ENCODE data around the gene ESD. TPM values are rescaled to one million over a fixed set of nuclear protein-coding genes. Genes with fewer than 3 reads are reported as not detected.

Gene ESD
- total RNA-seq, 6 experiments from 2014 or later, result 69.8 to 90.6 (median 85.4) TPM

GRCh38 chr13:46738055-46738454 lies 58.9 kb downstream of the ESD start:
- WGBS (ENCODE audit: insufficient coverage, low coverage, low lambda C conversion rate, missing lambda C conversion rate), result 93% methylated on average over 2 of the region's 2 CpGs
- no peaks in the 10 kb centered on the region for H3K27me3 ChIP-seq
- no peak overlapping the region for H3K27ac ChIP-seq
- H3K36me3 ChIP-seq, result peaks cover 0 to 29% (median 2%) of the 10 kb centered on the region in 4 donors
- intact Hi-C loops (cut with DNase I), result no loop called here
- DNase-seq (no peak), ATAC-seq (no peak)
- no peak for TF ChIP-seq POLR2A (IDR thresholded peaks at IDR 0.05)
- no peak for TF ChIP-seq CTCF (IDR thresholded peaks at IDR 0.05)
- H3K9me3 ChIP-seq, result no peaks in the 10 kb centered on the region
- H3K4me3 ChIP-seq, result no peak overlapping the region
- no peaks in the 10 kb centered on the region for H3K4me1 ChIP-seq

GRCh38 chr13:46736541-46737310 lies 60.2 kb downstream of the ESD start:
- intact Hi-C loops (cut with DNase I), result no loop called here
- H3K4me1 ChIP-seq, result no peaks in the 10 kb centered on the region
- no peak overlapping the region for H3K27ac ChIP-seq
- ATAC-seq, result no peak
- no peaks in the 10 kb centered on the region for H3K27me3 ChIP-seq
- H3K9me3 ChIP-seq, result no peaks in the 10 kb centered on the region
- no peak for TF ChIP-seq POLR2A (IDR thresholded peaks at IDR 0.05)
- DNase-seq, result no peak
- no peak overlapping the region for H3K4me3 ChIP-seq
- peaks cover 0 to 38% (median 6%) of the 10 kb centered on the region in 4 donors for H3K36me3 ChIP-seq
- WGBS (ENCODE audit: insufficient coverage, low coverage, low lambda C conversion rate, missing lambda C conversion rate), result 84% methylated on average over 2 of the region's 2 CpGs

GRCh38 chr13:46735425-46735824 lies 61.5 kb downstream of the ESD start:
- H3K27me3 ChIP-seq, result no peaks in the 10 kb centered on the region
- H3K4me1 ChIP-seq, result no peaks in the 10 kb centered on the region
- no peak overlapping the region for H3K27ac ChIP-seq
- H3K4me3 ChIP-seq, result no peak overlapping the region
- ATAC-seq (no peak), DNase-seq (no peak)
- intact Hi-C loops (cut with DNase I), result no loop called here
- 67% methylated on average over 3 of the region's 3 CpGs for WGBS (ENCODE audit: insufficient coverage, low coverage, low lambda C conversion rate, missing lambda C conversion rate)
- no peaks in the 10 kb centered on the region for H3K9me3 ChIP-seq
- no peak for TF ChIP-seq CTCF (IDR thresholded peaks at IDR 0.05)
- peaks cover 0 to 37% (median 6%) of the 10 kb centered on the region in 4 donors for H3K36me3 ChIP-seq

- Histone ChIP-seq H3K36me3 (peaks cover 0 to 48% (median 6%) of the 10 kb centered on the region in 4 donors), H3K9me3 (no peaks in the 10 kb centered on the region), H3K4me1 (no peaks in the 10 kb centered on the region), H3K4me3 (no peak overlapping the region), H3K27ac (no peak overlapping the region), H3K27me3 (no peaks in the 10 kb centered on the region)
- intact Hi-C loops (cut with DNase I), result no loop called here
- no peak for DNase-seq
- no peak for TF ChIP-seq POLR2A (IDR thresholded peaks at IDR 0.05)
- WGBS (ENCODE audit: insufficient coverage, low coverage, low lambda C conversion rate, missing lambda C conversion rate), result 97% methylated on average over 6 of the region's 6 CpGs
- no peak for ATAC-seq
These were observed 65.4 kb downstream of the ESD start for GRCh38 chr13:46731535-46731934.

GRCh38 chr13:46728777-46729176 lies 68.2 kb downstream of the ESD start:
- TF ChIP-seq CTCF (IDR thresholded peaks at IDR 0.05), result peak in 3 of 4 donors; percentile 21 to 26 (median 22)
- TF ChIP-seq POLR2A (IDR thresholded peaks at IDR 0.05), result no peak
- ATAC-seq, result no peak
- no peaks in the 10 kb centered on the region for H3K4me1 ChIP-seq

More at GRCh38 chr13:46728777-46729176, 68.2 kb downstream of the ESD start:
- DNase-seq, result no peak
- no peak overlapping the region for H3K4me3 ChIP-seq
- no peaks in the 10 kb centered on the region for H3K27me3 ChIP-seq
- WGBS (ENCODE audit: insufficient coverage, low coverage, low lambda C conversion rate, missing lambda C conversion rate), result 88% methylated on average over 6 of the region's 7 CpGs
- intact Hi-C loops (cut with DNase I), result loop anchor here in 1 of 2 donors (10.0 kb wide), 1 partner anchor 234 kb away; no protein-coding TSS in a partner anchor
- H3K9me3 ChIP-seq, result no peaks in the 10 kb centered on the region
- H3K36me3 ChIP-seq, result peaks cover 0 to 51% (median 13%) of the 10 kb centered on the region in 4 donors
- H3K27ac ChIP-seq, result no peak overlapping the region
